ENCODE measurements around the gene LIN28B.
"Not testable (repeated sequence)": the region's sequence is repeated elsewhere in the genome, so short reads cannot be mapped to it uniquely, and the experiment has no call there.

LIN28B gene

GRCh38 chr6:104995989-104996617 lies 39.2 kb downstream of the LIN28B start:
- Histone ChIP-seq H3K36me3 (no peaks in the 10 kb centered on the region), H3K4me1 (no peaks in the 10 kb centered on the region), H3K4me3 (no peak overlapping the region), H3K27ac (no peak overlapping the region), H3K9me3 (no peaks in the 10 kb centered on the region), H3K27me3 (no peaks in the 10 kb centered on the region)
- intact Hi-C loops (cut with DNase I; ENCODE audit: low total_unique reads) = no loop called here
- DNase-seq = no peak
- TF ChIP-seq CTCF (IDR thresholded peaks at IDR 0.05) = no peak

GRCh38 chr6:105001063-105001462 lies 44.2 kb downstream of the LIN28B start:
- intact Hi-C loops (cut with DNase I; ENCODE audit: low total_unique reads) = no loop called here

GRCh38 chr6:105001906-105002305 lies 45.0 kb downstream of the LIN28B start:
- no peaks in the 10 kb centered on the region for H3K4me1 ChIP-seq
- no peak for TF ChIP-seq CTCF (IDR thresholded peaks at IDR 0.05)
- H3K27ac ChIP-seq = no peak overlapping the region
- DNase-seq = no peak
- intact Hi-C loops (cut with DNase I; ENCODE audit: low total_unique reads) = no loop called here
- no peaks in the 10 kb centered on the region for H3K9me3 ChIP-seq
- H3K27me3 ChIP-seq = no peaks in the 10 kb centered on the region
- no peaks in the 10 kb centered on the region for H3K36me3 ChIP-seq
- H3K4me3 ChIP-seq = no peak overlapping the region

More at GRCh38 chr6:105001063-105001462, 44.2 kb downstream of the LIN28B start:
- Histone ChIP-seq H3K27ac (no peak overlapping the region), H3K4me3 (no peak overlapping the region), H3K36me3 (no peaks in the 10 kb centered on the region), H3K9me3 (no peaks in the 10 kb centered on the region), H3K4me1 (no peaks in the 10 kb centered on the region), H3K27me3 (no peaks in the 10 kb centered on the region)
- no peak for TF ChIP-seq CTCF (IDR thresholded peaks at IDR 0.05)
- DNase-seq = no peak

GRCh38 chr6:105005451-105005850 lies 48.5 kb downstream of the LIN28B start:
- H3K36me3 ChIP-seq = no peaks in the 10 kb centered on the region
- no peaks in the 10 kb centered on the region for H3K9me3 ChIP-seq
- no peak overlapping the region for H3K4me3 ChIP-seq
- DNase-seq = no peak
- no peaks in the 10 kb centered on the region for H3K4me1 ChIP-seq
- no peak for TF ChIP-seq CTCF (IDR thresholded peaks at IDR 0.05)
- intact Hi-C loops (cut with DNase I; ENCODE audit: low total_unique reads) = no loop called here
- H3K27ac ChIP-seq = no peak overlapping the region
- H3K27me3 ChIP-seq = no peaks in the 10 kb centered on the region

GRCh38 chr6:105013459-105013858 lies 56.6 kb downstream of the LIN28B start:
- H3K36me3 ChIP-seq; H3K4me3 ChIP-seq; intact Hi-C loops (cut with DNase I; ENCODE audit: low total_unique reads); H3K4me1 ChIP-seq; H3K27ac ChIP-seq; DNase-seq; H3K27me3 ChIP-seq; H3K9me3 ChIP-seq: not testable (repeated sequence)

- TF ChIP-seq CTCF (IDR thresholded peaks at IDR 0.05) = no peak
- Histone ChIP-seq H3K27me3 (no peaks in the 10 kb centered on the region), H3K36me3 (no peaks in the 10 kb centered on the region), H3K9me3 (no peaks in the 10 kb centered on the region), H3K4me1 (no peaks in the 10 kb centered on the region), H3K27ac (no peak overlapping the region), H3K4me3 (no peak overlapping the region)
- intact Hi-C loops (cut with DNase I; ENCODE audit: low total_unique reads) = no loop called here
- DNase-seq = no peak
Observed at GRCh38 chr6:105014448-105014847, 57.5 kb downstream of the LIN28B start.

Data from tibial artery (tissue), 4 donors.